Aorta (tissue), 5 donors: ENCODE results near the gene TASP1. TPM values are rescaled to one million over a fixed set of nuclear protein-coding genes. Genes with fewer than 3 reads are reported as not detected.

Experiments used
- ATAC-seq: fragments of 200-7000 bp; cut with Tn5 transposase; one replicate; pipeline ENCODE4 v1.9.1; 2022; ENCODE audit warnings: moderate library complexity; ENCODE audit not compliant: low FRiP score
- DNase-seq, 2 donors: peaks; one replicate each; pipeline ENCODE4 v3.0.0-alpha.2; 2020
- H3K27ac ChIP-seq, 2 donors: one replicate each; pipeline ENCODE4 v1.5.1; 2013; ENCODE audit warnings: low read length in 2 of 2, mild to moderate bottlenecking in 2 of 2, moderate library complexity in 2 of 2, control low read depth in 1 of 2, inconsistent platforms in 1 of 2, low read depth in 1 of 2
- H3K27me3 ChIP-seq, 2 donors: one replicate each; pipeline ENCODE4 v1.6.1; 2013; ENCODE audit warnings: control low read depth in 1 of 2, low read length in 1 of 2, mild to moderate bottlenecking in 1 of 2, moderate library complexity in 1 of 2; ENCODE audit not compliant: insufficient read depth in 2 of 2, control insufficient read depth in 1 of 2
- H3K36me3 ChIP-seq, 2 donors: one replicate each; pipeline ENCODE4 v1.6.1; 2013; ENCODE audit warnings: control low read depth in 1 of 2, low read length in 1 of 2, mild to moderate bottlenecking in 1 of 2; ENCODE audit not compliant: insufficient read depth in 2 of 2, control insufficient read depth in 1 of 2
- H3K4me1 ChIP-seq, 2 donors: one replicate each; pipeline ENCODE4 v1.6.1; 2013; ENCODE audit warnings: low read length in 2 of 2, control low read depth in 1 of 2, mild to moderate bottlenecking in 1 of 2, moderate library complexity in 1 of 2; ENCODE audit not compliant: insufficient read depth in 2 of 2, control insufficient read depth in 1 of 2
- H3K4me3 ChIP-seq, 2 donors: one replicate each; pipeline ENCODE4 v1.5.1; 2013; ENCODE audit warnings: low read length in 2 of 2, control low read depth in 1 of 2, mild to moderate bottlenecking in 1 of 2
- H3K9me3 ChIP-seq: one replicate; pipeline ENCODE4 v1.6.1; 2013; ENCODE audit warnings: mild to moderate bottlenecking, low read length; ENCODE audit not compliant: control insufficient read depth
- WGBS, 2 donors: extraction: QIAGEN DNeasy Blood & Tissue Kit; methylation state at CpG; one replicate each; pipeline ENCODE4 v1.1.7; 2013; 5-methylcytosine and 5-hydroxymethylcytosine counted together
- intact Hi-C, 2 donors: fragments of 100-400 bp; cut with DNase I; formaldehyde crosslinking; loops; one replicate each; pipeline versions ENCODE4 v1.14.2 to v1.15.0; 2022
- polyA plus RNA-seq, 2 donors: library from polyadenylated mRNA; stranded (reverse); fragments of 200-250 nt; gene quantifications; one replicate each; pipeline ENCODE4 v1.2.3, GENCODE V29; 2013
- total RNA-seq, 2 donors: library from RNA; stranded (reverse); fragmentation: NEBNext Ultra II Directional; extraction: Animal tissue kit (Norgen Biotek cat#: 25700); gene quantifications; one replicate each; pipeline ENCODE4 v1.2.1, GENCODE V29; 2021
- donor health status: healthy with polysubstance abuse.
- donor health status: Bipolar disorder and iron deficiency.
- donor health status: DM: no; HTN: no; CAD: no.
- donor health status: DM: no; HTN: no; CAD: no.
- donor health status: DM: yes; HTN: yes; CAD: no.

The TASP1 gene
- total and polyA plus RNA-seq, 4 donors, result 13.2 to 74.6 (median 25.9) TPM

- 69 to 72% methylated on average over 2 of the region's 2 CpGs for WGBS, 2 donors
- Histone ChIP-seq H3K4me1 (no peaks in the 10 kb centered on the region), H3K27ac (no peak overlapping the region), H3K27me3 (no peaks in the 10 kb centered on the region), H3K36me3 (no peaks in the 10 kb centered on the region), H3K4me3 (no peak overlapping the region), H3K9me3 (no peaks in the 10 kb centered on the region)
- ATAC-seq (no peak), DNase-seq (no peak)
- intact Hi-C loops, result loop anchor here (5.0 to 10.0 kb wide), 5 partner anchors 91 to 421 kb away; no protein-coding TSS in a partner anchor
These were observed 92.9 kb downstream of the TASP1 start for GRCh38 chr20:13545790-13546189.

GRCh38 chr20:13543783-13544182, 94.9 kb downstream of the TASP1 start:
- peak; percentile 54 for ATAC-seq
- H3K4me3 ChIP-seq, result no peak overlapping the region
- no peaks in the 10 kb centered on the region for H3K27me3 ChIP-seq
- intact Hi-C loops, result loop anchor here (10.0 kb wide), 4 partner anchors 89 to 419 kb away; no protein-coding TSS in a partner anchor
- H3K36me3 ChIP-seq, result no peaks in the 10 kb centered on the region
- no peak overlapping the region for H3K27ac ChIP-seq
- no peaks in the 10 kb centered on the region for H3K4me1 ChIP-seq
- no peaks in the 10 kb centered on the region for H3K9me3 ChIP-seq
- no peak for DNase-seq
- WGBS, 2 donors, result 79 to 85% methylated on average over 4 of the region's 4 CpGs

- intact Hi-C loops, result no loop called here
- H3K9me3 ChIP-seq, result no peaks in the 10 kb centered on the region
- no peak overlapping the region for H3K27ac ChIP-seq
- peaks cover 0 to 5% of the 10 kb centered on the region in 2 donors for H3K36me3 ChIP-seq
- DNase-seq, result no peak
- H3K4me1 ChIP-seq, result no peaks in the 10 kb centered on the region
- no peak for ATAC-seq
- 97 to 98% methylated on average over 4 of the region's 4 CpGs for WGBS, 2 donors
- no peaks in the 10 kb centered on the region for H3K27me3 ChIP-seq
- H3K4me3 ChIP-seq, result no peak overlapping the region
These were observed 103.1 kb downstream of the TASP1 start for GRCh38 chr20:13535627-13536026.

- intact Hi-C loops, result no loop called here
- no peaks in the 10 kb centered on the region for H3K27me3 ChIP-seq
- no peaks in the 10 kb centered on the region for H3K9me3 ChIP-seq
- ATAC-seq, result no peak
- H3K4me1 ChIP-seq, result no peaks in the 10 kb centered on the region
- DNase-seq, result no peak
- H3K36me3 ChIP-seq, result peaks cover 0 to 5% of the 10 kb centered on the region in 2 donors
- H3K27ac ChIP-seq, result no peak overlapping the region
- H3K4me3 ChIP-seq, result no peak overlapping the region
- 86 to 88% methylated on average over 5 of the region's 5 CpGs for whole genome bisulfite sequencing, 2 donors
These were observed 104.8 kb downstream of the TASP1 start for GRCh38 chr20:13533946-13534345.

- no peak overlapping the region for H3K4me3 ChIP-seq
- intact Hi-C loops, result no loop called here
These were observed 108.6 kb downstream of the TASP1 start for GRCh38 chr20:13530146-13530545.

GRCh38 chr20:13526551-13526950, 112.2 kb downstream of the TASP1 start:
- ATAC-seq (no peak), DNase-seq (no peak)
- intact Hi-C loops, result no loop called here
- peaks cover 2% of the 10 kb centered on the region for H3K9me3 ChIP-seq
- 96% methylated on average over 1 of the region's 1 CpG for WGBS, 2 donors
- H3K4me1 ChIP-seq, result no peaks in the 10 kb centered on the region
- H3K36me3 ChIP-seq, result peaks cover 3 to 7% of the 10 kb centered on the region in 2 donors
- H3K4me3 ChIP-seq, result no peak overlapping the region
- no peak overlapping the region for H3K27ac ChIP-seq
- H3K27me3 ChIP-seq, result no peaks in the 10 kb centered on the region

More at GRCh38 chr20:13530146-13530545, 108.6 kb downstream of the TASP1 start:
- Histone ChIP-seq H3K27me3 (no peaks in the 10 kb centered on the region), H3K27ac (no peak overlapping the region), H3K4me1 (no peaks in the 10 kb centered on the region), H3K36me3 (peaks cover 0 to 9% of the 10 kb centered on the region in 2 donors), H3K9me3 (no peaks in the 10 kb centered on the region)
- no peak for ATAC-seq
- 95 to 97% methylated on average over 3 of the region's 3 CpGs for WGBS, 2 donors
- DNase-seq, result no peak

- H3K27me3 ChIP-seq, result no peaks in the 10 kb centered on the region
- intact Hi-C loops, result no loop called here
- H3K36me3 ChIP-seq, result peaks cover 3 to 7% of the 10 kb centered on the region in 2 donors
- 87 to 88% methylated on average over 4 of the region's 4 CpGs for WGBS, 2 donors
- ATAC-seq (no peak), DNase-seq (no peak)
- H3K9me3 ChIP-seq, result peaks cover 2% of the 10 kb centered on the region
- no peak overlapping the region for H3K4me3 ChIP-seq
- H3K27ac ChIP-seq, result no peak overlapping the region
- H3K4me1 ChIP-seq, result no peaks in the 10 kb centered on the region
These were observed 113.3 kb downstream of the TASP1 start for GRCh38 chr20:13525225-13525940.

- no peak for DNase-seq
- intact Hi-C loops, result no loop called here
- 84 to 88% methylated on average over 1 of the region's 1 CpG for WGBS, 2 donors
- Histone ChIP-seq H3K4me1 (no peaks in the 10 kb centered on the region), H3K4me3 (no peak overlapping the region), H3K27me3 (no peaks in the 10 kb centered on the region), H3K27ac (no peak overlapping the region), H3K9me3 (peaks cover 2% of the 10 kb centered on the region), H3K36me3 (peaks cover 3 to 7% of the 10 kb centered on the region in 2 donors)
- ATAC-seq, result no peak
These were observed 114.4 kb downstream of the TASP1 start for GRCh38 chr20:13524339-13524738.

- Histone ChIP-seq H3K27ac (no peak overlapping the region), H3K36me3 (peaks cover 0 to 3% of the 10 kb centered on the region in 2 donors), H3K27me3 (no peaks in the 10 kb centered on the region), H3K9me3 (peaks cover 2% of the 10 kb centered on the region), H3K4me1 (peaks cover 2% of the 10 kb centered on the region in 2 donors), H3K4me3 (no peak overlapping the region)
- ATAC-seq (no peak), DNase-seq (no peak)
- intact Hi-C loops, result no loop called here
These were observed 120.9 kb downstream of the TASP1 start for GRCh38 chr20:13517831-13518230.
